HG03378 (cell line): ENCODE measurements around the gene NUDC.
"Not testable (repeated sequence)": the region's sequence is repeated elsewhere in the genome, so short reads cannot be mapped to it uniquely, and the experiment has no call there.

ENCODE experiments used
- ATAC-seq: cut with Tn5 transposase; IDR thresholded peaks from one replicate; pipeline ENCODE4 v1.9.1; 2021; ENCODE audit warnings: mild to moderate bottlenecking, moderate library complexity; ENCODE audit not compliant: unreplicated experiment

Gene NUDC

DNA sequence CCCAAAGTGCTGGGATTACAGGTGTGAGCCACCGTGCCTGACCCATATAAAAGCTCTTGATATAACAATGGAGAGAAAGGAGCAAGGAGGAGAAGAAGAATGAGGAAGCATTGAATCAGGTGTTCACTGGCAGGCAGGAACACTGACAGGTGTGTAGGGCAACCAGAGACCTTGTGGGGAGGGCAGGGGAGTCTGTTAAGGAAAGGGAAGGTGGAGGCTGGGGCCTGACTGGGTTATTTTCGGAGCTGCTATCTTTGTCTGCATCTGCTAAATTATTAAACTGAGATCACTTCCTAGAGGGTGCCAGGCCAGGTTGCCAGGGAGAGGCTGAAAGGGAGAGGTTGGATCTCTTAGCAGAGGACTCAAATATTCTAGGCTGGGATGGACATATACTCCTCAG lies 65.1 kb downstream of the NUDC start:
- no peak for ATAC-seq

DNA sequence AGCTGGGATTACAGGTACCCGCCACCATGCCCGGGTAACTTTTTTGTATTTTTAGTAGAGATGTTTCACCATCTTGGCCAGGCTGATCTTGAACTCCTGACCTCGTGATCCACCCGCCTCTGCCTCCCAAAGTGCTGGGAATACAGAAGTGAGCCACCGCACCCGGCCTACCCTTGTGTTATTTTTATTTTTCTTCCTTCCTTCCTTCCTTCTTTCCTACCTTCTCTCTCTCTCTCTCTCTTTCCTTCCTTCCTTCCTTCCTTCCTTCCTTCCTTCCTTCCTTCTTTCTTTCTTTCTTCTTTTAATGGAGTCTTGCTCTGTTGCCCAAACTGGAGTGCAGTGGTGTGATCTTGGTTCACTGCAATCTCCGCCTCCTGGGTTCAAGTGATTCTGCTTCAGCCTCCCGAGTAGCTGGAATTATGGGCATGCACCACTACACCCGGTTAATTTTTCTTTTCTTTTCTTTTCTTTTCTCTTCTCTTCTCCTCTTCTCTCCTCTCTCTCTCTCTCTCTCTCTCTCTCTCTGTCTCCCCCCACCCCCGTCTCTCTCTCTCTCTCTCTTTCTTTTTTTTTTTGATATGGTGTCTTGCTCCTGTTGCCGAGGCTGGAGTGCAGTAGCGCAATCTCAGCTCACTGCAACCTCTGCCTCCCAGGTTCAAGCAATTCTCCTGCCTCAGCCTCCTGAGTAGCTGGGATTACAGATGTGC lies 68.0 kb downstream of the NUDC start:
- not testable (repeated sequence) for ATAC-seq

DNA sequence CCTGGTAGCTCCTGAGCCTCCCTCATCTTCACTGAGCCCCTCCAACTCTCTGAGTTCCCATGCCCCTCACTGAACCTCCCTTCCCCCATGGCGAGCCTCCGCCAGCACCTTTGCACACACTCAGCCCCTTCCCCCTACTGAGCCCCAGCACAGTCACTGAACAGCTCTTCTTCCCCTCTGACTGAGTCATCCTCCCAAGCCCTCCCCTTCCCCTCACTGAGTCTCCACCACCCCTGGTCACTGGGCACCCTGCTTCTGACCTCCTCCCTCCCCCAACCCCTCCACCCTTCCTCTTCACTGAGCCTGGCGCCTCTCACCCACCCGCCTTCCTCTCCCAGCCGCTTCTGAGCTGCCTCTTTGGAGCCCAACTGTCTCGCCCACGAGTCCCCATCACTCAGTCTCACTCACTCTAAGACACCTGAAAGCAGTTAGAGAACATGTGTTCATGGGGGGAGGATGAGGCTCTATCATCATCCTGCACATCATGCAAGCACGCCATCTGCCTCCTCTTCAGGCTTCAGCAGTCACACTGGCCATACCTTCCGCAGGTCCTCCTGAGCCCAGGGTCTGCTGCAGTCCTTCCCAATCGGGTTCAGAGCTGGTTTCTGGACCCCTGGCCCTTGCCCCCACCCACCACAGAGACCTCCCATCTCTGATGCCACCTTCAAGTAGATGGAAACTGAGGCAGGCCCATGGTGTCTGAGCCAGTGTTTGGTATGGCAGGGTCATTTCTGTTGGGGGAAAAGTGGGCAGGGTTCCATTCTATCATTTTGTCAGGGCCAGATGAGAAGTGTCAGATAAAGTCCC lies 70.0 kb downstream of the NUDC start:
- ATAC-seq: no peak

DNA sequence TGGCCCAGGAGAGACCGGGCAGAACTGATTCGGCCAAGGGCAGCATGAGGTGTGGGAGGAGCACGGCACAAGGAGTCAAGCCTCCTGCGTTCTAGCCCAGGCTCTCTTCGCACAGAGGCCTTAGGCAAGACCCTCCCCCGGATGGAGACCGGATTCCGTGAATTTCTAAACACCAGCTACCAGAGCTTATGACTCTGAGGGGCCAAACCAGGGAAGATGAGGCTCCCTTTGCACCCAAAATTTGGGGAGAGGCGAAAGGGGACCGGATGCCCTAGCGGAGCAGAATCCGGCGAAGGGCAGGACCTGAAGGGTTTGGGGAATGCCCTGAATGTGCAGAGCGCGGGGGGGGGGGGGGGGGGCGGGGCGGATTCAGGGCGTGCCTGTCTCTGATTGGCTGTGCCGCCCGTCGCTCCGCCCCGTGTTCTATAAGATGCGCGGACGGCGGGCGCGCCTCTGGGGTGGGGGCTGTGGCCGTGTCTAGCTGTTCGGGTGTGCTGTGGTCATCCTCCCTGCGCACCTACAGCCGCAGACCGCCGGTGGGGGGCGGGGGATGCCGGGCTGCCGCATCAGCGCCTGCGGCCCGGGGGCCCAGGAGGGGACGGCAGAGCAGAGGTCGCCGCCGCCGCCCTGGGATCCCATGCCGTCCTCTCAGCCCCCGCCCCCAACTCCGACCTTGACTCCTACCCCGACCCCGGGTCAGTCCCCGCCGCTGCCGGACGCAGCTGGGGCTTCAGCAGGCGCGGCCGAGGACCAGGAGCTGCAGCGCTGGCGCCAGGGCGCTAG lies 71.9 kb downstream of the NUDC start, which contains the start of gene TRNP1:
Gene TRNP1 (plus strand): TSS at position 456 of the 783 bp plus-strand sequence. CDS start 95 bp downstream, at position 551.
- no peak for ATAC-seq

DNA sequence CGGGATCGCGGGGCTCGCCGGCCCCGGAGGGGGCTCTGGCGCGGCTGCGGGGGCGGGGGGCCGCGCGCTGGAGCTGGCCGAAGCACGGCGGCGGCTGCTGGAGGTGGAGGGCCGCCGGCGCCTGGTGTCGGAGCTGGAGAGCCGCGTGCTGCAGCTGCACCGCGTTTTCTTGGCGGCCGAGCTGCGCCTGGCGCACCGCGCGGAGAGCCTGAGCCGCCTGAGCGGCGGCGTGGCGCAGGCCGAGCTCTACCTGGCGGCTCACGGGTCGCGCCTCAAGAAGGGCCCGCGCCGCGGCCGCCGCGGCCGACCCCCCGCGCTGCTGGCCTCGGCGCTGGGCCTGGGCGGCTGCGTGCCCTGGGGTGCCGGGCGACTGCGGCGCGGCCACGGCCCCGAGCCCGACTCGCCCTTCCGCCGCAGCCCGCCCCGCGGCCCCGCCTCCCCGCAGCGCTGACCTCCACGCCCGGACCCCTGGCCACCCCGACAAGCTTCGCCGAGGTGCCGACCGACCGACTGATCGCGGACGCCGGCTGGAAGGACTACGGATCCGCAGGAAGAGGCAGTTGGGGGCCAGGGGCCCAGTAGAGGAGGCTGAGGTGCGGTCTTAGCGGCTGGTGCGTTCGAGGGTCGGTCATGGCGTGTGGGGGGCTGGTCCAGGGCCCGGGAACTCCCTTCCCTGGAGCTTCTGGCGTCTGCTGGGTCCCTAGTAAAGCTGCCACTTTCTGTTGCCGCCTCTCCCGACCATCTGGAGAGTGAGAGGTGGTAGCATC lies 72.7 kb downstream of the NUDC start:
- no peak for ATAC-seq

DNA sequence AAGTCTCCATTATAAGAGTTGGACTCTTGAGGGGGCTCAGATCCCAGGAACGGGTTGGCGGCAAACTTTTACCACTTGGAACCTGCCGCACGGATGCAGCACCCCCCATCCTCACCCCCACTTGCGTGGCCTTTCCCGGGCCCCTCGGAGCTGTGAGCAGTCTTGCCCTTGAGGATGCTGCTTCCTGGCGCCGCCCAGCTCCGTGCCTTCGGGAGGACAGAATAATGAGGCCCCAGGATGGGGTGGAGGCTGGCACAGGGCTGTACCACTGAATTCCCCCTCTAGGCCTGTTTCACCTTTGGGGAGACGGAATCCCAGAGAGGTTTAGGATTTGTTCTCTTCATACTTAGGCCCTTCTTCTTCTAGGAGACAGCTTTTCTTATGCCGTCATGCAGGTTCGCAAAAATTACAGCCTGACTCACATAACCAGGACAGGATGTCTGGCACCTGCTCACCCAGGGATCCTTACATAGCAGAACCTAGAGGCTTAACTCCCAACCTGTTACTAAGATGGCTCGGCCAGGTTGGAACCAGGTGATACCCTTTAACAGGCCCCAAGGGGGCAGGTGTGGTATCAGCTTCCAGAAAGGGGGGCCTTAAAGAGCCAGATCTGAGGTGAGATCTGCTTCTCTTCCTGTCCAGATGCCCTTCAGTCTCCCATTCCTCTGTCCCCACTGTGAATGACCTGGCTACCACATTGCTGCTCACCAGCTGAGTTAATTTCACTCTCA lies 73.4 kb downstream of the NUDC start:
- no peak for ATAC-seq

DNA sequence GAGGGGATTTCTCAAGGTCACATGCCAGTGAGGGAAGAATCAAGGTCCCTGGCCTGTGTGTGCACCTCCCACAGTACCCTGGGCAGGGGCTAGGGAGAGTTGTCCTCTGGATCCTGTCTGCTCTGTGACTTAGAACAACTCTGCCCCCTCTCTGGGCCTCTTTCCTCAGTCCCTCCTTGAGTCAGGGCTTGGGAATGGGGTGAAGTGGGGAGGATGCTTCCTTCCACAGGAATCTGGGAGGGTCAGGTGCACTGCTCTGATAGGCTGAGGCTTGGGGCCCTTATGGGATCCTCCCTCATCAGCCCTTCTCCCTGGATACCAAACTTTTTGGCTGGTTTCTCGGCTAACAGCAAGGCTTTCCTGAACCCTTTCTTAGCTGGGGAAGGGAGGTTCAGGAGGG lies 74.5 kb downstream of the NUDC start:
- no peak for ATAC-seq
